HUDEP-2 (cell line): ENCODE measurements around the gene SIAH3.
"Not testable (repeated sequence)": the region's sequence is repeated elsewhere in the genome, so short reads cannot be mapped to it uniquely, and the experiment has no call there.

Experiments
- DNase-seq, 76 experiments: peaks; one replicate each; lab custom pipeline; 2025; ENCODE audit not compliant: unreplicated experiment in 76 of 76; lab: John Stamatoyannopoulos, UW

SIAH3 gene

DNA sequence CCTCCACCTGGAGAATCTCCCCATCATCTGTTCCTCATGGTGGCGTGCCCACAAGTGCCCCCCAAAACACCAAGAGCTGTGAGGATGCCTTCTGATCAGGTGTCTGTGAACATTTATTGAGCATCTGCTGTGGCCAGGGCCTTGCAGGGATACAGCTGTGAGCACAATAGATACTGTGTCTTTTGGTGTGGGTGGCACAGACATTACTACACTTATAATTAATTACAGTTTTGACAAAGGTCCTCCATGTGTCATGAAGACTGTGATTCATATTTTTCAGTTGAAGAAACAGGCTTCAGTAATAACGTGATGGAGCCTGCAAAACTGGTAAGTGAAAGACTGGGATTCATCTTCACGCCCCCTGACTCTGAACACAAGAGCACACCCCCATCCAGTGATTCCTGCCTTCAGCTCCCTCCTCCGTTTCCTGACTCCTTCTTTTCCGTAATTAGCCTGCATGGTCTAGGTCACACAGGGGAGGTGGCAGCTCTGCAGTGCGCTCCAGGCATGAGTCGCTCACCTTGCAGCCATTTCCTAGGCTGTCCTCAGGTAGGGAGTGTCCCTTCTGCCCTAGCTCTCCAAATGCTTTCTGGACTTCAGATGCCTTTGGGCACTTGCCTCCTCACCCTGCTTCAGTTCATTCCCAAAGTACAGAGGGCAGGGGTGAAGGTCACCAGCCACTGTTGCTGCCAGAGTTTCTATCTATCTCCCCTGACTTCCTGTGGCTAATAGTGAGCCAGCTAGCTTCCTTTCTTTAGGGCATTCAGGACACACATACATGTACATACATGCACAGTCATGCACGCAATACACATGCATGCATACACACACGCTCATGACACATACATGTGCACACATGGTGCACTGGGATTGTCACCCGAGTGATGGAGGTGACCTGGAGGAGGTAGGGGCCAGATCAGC, 66.5 kb downstream of the SIAH3 start:
- no peak for DNase-seq

DNA sequence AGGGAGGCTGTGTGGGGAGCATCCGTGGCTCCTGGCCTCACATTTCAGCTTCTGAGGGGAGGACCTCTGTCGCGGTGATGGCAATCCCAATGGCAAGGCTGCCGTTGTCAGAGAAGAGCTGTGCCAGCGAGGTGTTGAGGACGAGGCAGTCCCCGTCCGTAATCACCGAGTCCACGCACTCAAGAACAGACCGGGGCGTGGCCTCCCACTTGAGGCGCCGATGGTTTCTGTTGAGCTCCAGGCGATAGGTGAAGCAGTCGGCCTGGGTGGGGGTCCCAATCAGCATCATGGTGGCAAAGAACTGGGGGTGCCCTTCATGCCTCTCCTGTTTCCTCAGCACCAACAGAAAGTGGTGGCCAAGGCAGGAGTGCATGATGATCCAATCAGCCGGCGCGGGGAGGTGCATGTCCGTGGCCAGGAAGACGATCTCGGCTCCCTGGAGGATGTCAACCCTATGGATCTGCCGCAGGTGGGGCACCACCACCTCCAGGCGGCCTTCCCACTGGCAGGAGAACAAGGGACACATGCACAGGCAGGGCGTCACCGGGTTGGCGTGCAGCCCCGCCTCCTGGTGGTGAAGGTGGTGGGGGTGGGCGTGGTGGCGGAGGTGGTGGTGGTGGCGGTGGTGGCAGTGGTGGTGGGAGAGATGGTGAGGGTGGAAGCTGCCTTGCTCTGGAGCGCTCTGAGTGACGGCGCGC, 68.1 kb downstream of the SIAH3 start:
- DNase-seq, result no peak

DNA sequence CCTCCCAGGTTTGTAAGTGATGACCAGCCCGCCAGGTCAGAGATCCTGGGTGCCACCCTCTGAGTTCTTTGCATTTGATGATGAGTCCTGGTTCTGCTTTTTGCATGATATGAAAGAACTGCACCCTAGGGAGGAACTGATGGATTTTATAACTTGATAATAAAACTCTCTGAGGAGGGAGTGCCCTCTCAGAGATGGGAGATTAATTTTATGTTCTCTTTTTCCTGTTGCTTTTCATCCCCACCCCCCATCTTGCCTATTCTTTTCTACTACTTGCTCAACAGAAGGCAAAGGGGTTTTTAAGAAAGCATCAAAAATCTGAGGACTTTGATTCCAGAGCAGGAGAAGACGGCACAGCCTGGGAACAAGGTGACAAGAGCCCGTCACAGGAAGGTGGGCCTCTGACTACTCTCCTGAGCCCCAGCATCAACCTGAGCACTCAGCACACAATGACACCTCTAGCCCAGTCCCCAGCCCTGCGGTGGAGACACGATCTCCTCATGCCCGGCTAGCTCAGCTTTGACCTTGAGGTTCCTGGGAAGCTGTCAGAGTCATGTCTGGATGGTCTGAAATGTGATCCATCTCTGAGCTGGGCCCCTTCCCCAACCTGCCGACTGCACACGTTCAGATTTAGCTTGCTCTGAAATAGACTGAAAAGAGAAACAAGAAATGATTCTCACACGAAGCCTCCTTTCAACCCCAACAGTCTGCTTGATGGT, 69.1 kb downstream of the SIAH3 start:
- peak in 8 of 76 experiments; percentile 2 to 42 (median 3) for DNase-seq

DNA sequence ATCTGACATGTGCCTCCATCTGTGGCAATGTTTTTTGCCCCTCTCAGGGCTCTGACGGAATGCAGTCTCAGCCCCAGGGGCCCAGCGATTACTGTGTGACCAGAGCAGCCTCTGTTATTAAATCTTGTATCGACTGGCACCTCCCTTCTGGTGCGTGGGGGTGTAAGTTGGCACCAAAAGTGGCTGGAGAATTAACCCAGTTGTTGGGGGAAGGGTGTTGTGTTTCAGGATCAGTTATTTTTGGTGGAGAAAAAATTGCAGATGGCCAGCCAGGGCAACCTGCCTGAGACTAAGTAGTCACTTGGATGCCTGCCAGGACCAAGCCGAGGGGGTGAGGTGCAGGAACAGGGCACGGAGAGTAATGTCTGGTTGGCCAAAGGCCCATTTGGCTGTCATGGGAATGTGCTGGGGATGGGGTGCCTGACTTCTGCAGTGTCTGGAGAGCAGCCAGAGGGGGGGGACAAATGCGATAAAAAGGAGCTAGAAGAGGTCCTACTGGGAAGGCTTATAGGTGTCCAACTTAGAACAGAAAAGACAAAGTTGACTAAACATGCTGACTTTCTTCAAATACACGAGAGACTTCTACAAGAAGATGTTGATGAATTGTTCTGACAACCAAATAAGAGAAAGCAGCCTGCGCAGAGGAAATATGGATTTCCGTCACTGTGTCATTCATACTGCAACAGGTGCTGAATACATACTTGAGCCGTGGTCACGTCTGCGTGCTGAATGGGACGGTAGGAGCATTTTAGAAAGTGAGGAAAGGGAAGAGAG, 69.8 kb downstream of the SIAH3 start:
- peak in 59 of 76 experiments; percentile 2 to 72 (median 39) for DNase-seq

DNA sequence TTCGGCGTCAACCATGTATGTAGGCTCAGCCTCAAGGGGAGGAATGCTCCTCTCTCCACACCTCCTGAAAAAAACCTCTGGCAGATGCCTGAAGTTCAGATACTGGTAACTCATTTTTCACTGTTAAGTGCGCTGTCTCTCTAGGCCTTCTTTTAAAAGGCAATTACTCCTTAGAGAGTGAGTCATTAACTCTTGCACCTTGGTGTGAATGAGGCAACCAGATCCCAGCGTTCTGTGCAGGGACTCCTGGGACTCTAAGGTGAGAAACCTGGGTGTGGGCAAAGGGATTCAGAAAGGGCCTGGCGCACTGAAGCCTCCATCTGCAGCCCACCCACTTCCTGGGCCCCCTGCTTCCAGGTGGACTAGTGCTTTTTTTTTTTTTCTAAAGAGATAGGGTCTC, 71.7 kb downstream of the SIAH3 start:
- no peak for DNase-seq

DNA sequence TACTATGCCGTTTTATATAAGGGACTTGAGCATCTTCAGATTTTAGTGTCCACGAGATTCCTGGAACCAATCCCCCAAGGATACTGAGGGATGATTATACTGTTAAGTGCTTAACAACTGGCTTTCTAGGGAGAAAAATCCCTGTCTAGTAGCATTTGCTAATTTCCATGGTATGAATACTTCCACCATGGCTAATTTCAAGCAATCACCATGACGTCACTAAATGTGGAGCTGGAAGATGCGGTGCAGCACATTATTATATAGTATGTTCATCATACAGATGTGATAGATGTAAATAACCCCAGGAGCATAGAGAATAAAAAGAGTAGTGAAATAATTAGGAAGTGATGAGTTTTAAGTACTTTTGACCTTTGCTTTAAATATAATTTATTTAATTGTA, 72.7 kb downstream of the SIAH3 start:
- no peak for DNase-seq

DNA sequence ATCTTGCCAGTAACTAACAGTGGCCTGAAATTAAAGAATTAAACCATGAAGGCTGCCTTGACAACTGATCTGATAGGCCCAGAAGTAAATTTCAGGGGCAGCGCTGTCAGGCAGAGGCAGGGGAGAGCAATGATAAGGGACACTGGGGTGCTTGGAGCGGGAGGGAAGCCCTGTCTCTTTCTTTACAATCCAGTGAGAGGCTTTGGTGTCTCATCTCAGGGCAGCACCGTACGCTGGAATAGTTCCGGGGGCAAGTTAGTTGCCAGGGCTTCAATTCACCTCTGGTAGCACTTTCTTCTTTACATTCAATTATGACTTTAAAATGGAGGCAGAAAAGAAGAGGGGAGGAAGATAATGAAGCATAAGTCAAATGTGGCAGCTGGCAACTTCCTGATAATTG, 74.8 kb downstream of the SIAH3 start:
- no peak for DNase-seq

DNA sequence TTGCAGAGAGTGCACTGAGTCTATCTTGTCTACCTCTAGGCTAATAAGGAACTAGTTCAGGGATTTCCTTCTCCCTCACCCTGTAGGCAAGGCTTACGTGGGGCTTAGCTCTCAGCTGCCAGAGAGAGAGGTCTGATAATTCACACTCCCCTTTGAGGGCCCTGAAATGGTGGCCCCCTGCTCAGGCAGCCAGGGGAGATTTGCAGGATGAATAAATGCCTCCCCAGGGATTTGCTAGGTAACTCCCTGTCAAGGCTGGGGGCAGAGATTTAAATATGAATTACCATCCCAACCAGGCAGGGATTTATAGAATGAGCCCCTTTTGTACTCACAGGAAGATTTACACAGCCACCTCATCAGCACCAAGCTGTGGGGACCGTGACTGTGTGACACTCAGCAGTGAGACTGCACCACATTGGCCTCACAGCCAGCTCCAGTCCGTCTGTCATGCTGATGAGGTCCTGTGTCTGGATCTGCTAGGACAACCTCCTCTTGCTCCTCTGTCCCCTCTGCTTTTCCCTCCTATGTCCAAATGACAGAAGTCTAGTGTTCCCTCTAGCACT, 76.1 kb downstream of the SIAH3 start:
- no peak for DNase-seq

DNA sequence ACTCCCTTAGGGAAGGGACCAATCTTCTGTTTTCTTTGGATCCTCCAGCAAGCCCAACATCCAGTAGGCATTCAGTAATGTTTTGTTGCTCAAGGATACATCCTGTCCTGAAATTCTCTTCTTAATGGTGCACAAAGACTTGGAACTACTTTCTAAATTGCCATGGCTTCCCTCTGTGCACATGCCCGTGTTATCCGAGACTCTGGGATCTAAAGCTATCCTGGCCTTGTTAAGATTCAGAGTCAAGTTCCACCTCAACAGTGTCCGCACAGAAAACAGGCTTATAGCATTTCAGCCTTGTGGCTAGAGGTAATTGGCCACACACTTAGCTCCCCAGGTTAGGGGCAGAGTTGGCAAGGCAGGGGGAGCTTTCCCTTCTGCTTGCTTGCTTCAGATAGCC, 77.6 kb downstream of the SIAH3 start:
- DNase-seq, result no peak

DNA sequence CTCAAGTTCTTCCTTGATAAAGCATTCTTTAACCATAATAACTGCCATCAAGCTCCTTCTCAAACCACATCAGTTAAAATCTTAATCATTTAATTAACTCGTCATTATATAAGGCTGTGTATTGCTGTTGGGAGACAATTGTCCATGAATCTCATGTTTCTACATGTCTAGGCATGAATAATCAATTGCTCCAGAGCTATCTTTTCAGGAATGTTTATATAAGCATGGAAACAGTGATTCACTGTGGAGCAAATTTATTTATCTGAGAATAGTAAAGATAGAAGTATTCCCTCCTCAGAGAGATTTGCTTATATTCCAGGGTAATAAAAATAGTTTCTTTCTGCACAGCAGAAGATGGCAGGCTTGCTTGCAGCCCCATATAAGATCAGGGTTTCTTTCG, 78.3 kb downstream of the SIAH3 start:
- no peak for DNase-seq

DNA sequence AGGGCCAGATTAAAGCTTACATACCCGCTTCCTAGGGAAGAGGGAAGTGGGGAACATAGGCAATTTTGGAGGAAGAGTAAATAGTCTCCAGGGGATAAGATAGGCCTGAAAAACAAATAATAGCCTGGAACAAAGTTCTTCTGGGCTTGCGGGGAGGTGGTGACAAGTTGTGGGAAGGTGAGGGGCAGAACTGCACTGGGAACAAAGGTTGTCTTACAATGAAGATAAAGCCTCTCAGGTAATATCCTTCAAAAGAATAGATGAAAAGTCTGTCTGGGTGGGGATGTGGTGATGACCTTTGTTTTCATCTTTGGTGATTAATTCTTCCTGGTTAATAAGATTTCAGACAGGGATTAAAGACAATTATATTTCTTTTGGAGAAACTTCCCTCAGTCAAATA, 80.7 kb downstream of the SIAH3 start:
- no peak for DNase-seq

DNA sequence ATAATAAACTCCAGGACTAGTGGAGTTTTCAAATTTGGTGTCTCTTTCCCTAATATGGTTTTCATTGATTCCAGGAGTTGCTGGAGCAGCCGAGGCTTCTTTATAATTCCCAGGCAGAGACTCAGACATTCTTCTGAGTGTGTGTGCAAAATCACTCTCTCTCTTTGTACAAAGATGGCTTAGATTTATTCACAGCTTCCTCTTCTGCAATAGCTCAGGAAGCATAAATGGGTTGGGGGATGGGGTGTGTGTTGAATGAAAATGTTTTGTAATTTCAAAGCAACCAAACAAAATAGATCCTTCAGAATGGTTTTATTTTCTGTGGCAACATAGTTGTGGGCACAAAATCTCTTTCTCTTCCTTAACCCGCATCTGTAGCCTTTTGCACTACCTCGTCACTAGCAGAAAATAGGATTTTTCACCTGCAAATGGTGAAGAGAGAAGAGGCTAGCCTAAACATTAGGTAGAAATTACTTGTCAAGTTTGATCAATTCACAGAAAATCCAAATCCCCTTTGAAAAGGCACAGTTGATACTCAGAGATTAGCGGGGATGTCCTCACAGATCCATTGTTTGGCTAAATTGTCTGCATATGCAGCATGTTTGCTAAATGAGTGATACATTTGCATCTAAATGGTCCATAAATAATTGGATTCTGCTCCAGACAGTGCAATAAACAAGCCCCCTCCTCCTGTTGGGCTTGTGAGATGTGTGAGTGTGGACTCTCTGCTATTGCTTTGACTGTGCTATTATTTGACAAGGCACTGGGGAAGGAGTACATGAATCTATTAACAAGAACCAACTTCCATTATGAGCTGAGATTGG, 82.7 kb downstream of the SIAH3 start:
- DNase-seq, result no peak

DNA sequence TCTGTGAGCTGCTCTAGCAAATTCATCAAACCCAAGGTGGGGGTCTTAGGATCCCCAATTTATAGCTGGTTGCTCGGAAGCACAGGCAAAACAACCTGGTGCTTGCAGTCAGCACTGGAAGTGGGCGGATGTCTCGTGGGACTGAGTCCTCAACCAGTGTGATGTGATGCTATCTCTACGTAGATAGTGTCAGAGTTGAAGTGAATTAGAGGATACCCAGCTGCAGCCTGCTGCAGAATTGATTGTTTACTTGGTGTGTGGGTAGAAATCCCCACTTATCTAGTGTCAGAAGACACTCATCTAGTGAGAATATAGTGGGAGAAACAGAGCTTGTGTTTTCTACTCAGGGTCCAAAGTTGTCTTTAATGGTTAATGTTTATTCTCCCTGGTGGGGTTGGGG, 86.1 kb downstream of the SIAH3 start:
- no peak for DNase-seq

DNA sequence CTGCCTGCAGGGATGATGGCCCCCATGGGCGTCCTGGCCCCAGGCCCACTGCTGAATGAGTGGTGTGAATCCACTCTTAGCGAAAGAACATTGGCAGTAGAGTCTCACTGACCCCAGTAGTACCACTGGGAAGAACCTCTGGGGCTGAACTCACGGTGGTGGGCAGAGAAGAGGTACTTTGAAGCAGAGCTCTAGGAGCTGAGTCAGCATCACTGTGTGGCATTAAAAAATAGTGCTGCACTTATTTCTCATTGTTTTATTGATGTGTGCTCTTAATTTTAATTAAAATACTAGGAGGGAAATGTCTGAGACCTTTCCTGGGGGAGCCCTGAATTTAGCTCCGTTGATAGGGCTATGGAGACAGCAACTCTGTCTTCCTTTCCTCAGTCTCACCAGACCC, 88.1 kb downstream of the SIAH3 start:
- DNase-seq, result no peak

DNA sequence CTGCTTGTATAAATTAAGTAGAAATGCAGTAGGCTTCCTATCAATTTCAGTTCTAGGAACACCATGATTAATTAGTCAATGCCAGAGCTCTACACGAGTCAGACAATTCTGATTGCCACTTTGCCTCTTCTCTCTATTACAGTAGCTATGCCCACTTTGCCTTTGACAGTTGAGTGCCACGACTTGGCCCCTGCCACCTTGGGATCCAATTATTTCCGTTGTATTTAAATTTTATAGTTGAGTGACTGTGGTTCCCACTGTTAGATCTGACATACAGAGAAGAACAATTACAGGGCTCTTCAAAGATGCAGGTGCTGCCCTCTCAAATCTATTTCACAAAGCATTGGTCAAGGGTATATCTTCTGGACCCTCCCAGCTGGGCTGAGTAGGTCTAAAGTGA, 94.0 kb downstream of the SIAH3 start:
- DNase-seq, result not testable (repeated sequence)

DNA sequence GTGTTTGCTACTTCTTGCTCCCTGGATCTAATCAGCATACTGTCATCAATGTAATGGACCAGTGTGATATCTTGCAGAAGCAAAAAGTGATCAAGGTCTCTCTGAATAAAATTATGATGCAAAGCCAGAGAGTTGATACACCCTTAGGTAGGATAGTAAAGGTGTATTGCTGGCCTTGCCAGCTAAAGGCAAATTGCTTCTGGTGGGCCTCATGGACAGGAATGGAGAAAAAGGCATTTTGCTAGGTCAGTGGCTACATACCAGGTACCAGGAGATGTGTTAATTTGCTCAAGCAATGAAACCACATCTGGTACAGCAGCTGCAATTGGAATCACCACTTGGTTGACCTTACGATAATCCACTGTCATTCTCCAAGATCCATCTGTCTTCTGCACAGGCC, 95.1 kb downstream of the SIAH3 start:
- DNase-seq, result not testable (repeated sequence)

DNA sequence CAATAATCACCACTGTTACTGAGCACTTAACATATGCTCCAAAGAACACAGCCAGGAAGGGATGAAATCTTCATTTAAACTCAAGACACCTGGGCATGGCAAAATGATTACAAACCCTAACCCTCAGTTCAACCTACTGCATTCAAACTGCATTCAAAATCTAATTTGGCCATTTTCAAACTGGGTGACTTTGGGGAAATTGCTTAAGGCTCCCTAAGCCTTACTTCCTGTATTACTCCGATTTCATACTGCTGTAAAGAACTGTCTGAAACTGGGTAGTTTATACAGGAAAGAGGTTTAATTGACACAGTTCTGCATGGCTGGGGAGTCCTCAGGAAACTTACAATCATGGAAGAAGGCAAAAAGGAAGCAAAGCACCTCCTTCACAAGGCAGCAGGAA, 99.0 kb downstream of the SIAH3 start:
- no peak for DNase-seq

DNA sequence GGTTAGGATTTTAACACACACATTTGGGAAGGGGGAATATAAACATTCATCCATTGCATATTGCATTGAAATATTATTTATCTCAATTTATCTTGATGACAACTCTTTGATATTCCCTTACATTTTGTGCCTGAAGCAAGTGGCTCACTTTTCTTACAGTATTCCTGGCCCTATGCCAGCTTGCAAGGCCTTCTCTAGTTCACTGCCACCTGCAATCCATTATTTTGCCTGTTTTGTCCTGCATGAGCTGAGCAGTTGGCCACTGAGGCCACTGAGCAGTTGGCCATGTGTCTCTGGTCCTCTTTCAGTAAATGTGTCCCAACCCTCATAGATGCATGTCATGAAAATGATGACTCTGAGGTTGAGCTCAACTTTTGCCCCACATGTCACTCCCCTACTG, 99.7 kb downstream of the SIAH3 start:
- DNase-seq, result no peak

DNA sequence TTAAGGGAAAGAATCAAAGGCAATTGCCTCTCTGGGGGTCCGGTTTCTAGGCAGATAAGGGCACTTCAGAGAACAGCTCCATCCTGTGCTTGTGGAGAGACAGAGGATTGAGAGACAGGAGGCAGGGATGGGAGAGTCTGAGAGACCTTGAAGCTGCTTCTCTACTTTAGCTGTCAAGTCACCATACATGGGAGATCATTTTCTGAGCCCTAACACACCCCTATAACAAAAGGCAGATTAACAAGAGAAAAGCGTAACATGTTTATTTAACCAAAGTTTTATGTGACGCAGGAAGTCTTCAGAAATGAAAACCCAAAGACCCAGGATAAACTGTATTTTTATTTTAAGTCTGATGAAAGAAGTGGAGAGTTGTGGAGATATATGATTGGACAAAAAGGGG, 101.0 kb downstream of the SIAH3 start:
- DNase-seq, result no peak
